ENCODE results near the gene BRIP1. TPM values are rescaled to one million over a fixed set of nuclear protein-coding genes. Genes with fewer than 3 reads are reported as not detected.
A peak's percentile ranks its signal among the peaks of the same experiment; 100 is the strongest.

Gene BRIP1
- polyA plus RNA-seq, 2 of the 4 experiments (the other 2 are of a cell fraction), result 8.0 to 11.5 TPM

DNA sequence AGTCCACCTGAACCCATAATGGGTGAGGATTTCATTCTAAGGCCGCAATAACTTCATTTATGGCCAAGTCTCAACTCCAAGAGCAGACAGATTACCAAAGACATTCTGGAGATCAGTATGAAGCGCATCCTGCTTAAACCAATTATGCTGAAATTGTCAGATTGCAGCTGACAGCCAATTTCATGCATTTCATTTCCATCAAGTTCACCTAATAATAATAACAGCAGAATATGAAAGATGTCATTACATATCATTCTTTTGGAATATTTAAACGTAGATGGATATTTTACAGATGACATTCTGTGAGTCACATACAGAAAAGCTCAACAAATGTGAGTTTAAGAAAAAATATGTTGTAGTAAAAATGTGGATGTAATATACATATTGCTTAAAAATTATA lies 217.4 kb downstream of the BRIP1 start:
- DNase-seq (ENCODE audit: low read depth in 1 of 2, low spot score in 1 of 2), result no peak
- TF ChIP-seq HOXA7 (CRISPR knock-in tag; IDR thresholded peaks at IDR 0.05), result no peak
- no peak for TF ChIP-seq CHD2 (IDR thresholded peaks at IDR 0.05; ENCODE audit: low read length, partially characterized antibody)
- no peak for TF ChIP-seq HEYL (CRISPR knock-in tag; IDR thresholded peaks at IDR 0.05)
- no peak for TF ChIP-seq FOXS1 (CRISPR knock-in tag; IDR thresholded peaks at IDR 0.05)
- TF ChIP-seq GATA3 (IDR thresholded peaks at IDR 0.05; ENCODE audit: borderline replicate concordance), result no peak
- TF ChIP-seq MAZ (IDR thresholded peaks at IDR 0.05; ENCODE audit: borderline replicate concordance, low read depth, low read length), result no peak
- no peak for TF ChIP-seq BHLHE40 (IDR thresholded peaks at IDR 0.05; ENCODE audit: low read depth, low read length)
- TF ChIP-seq, protein P1, sequence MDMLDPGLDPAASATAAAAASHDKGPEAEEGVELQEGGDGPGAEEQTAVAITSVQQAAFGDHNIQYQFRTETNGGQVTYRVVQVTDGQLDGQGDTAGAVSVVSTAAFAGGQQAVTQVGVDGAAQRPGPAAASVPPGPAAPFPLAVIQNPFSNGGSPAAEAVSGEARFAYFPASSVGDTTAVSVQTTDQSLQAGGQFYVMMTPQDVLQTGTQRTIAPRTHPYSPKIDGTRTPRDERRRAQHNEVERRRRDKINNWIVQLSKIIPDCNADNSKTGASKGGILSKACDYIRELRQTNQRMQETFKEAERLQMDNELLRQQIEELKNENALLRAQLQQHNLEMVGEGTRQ (IDR thresholded peaks at IDR 0.05), result no peak
- TF ChIP-seq EP300 (IDR thresholded peaks at IDR 0.05), result no peak
- TF ChIP-seq, protein P2, sequence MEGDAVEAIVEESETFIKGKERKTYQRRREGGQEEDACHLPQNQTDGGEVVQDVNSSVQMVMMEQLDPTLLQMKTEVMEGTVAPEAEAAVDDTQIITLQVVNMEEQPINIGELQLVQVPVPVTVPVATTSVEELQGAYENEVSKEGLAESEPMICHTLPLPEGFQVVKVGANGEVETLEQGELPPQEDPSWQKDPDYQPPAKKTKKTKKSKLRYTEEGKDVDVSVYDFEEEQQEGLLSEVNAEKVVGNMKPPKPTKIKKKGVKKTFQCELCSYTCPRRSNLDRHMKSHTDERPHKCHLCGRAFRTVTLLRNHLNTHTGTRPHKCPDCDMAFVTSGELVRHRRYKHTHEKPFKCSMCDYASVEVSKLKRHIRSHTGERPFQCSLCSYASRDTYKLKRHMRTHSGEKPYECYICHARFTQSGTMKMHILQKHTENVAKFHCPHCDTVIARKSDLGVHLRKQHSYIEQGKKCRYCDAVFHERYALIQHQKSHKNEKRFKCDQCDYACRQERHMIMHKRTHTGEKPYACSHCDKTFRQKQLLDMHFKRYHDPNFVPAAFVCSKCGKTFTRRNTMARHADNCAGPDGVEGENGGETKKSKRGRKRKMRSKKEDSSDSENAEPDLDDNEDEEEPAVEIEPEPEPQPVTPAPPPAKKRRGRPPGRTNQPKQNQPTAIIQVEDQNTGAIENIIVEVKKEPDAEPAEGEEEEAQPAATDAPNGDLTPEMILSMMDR (IDR thresholded peaks at IDR 0.05), result no peak
- no peak for TF ChIP-seq RFX5 (IDR thresholded peaks at IDR 0.05)
- TF ChIP-seq FOSB (CRISPR knock-in tag; IDR thresholded peaks at IDR 0.05), result no peak
- no peak for TF ChIP-seq ZFP36 (IDR thresholded peaks at IDR 0.05; ENCODE audit: borderline replicate concordance, partially characterized antibody)
- TF ChIP-seq EHF (CRISPR knock-in tag; IDR thresholded peaks at IDR 0.05), result no peak
- no peak for TF ChIP-seq PHF8 (IDR thresholded peaks at IDR 0.05; ENCODE audit: borderline replicate concordance, low read depth)
- TF ChIP-seq, protein P3, sequence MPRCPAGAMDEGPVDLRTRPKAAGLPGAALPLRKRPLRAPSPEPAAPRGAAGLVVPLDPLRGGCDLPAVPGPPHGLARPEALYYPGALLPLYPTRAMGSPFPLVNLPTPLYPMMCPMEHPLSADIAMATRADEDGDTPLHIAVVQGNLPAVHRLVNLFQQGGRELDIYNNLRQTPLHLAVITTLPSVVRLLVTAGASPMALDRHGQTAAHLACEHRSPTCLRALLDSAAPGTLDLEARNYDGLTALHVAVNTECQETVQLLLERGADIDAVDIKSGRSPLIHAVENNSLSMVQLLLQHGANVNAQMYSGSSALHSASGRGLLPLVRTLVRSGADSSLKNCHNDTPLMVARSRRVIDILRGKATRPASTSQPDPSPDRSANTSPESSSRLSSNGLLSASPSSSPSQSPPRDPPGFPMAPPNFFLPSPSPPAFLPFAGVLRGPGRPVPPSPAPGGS (IDR thresholded peaks at IDR 0.05), result no peak
- TF ChIP-seq RARB (CRISPR knock-in tag; IDR thresholded peaks at IDR 0.05), result no peak
- no peak for TF ChIP-seq KDM5A (IDR thresholded peaks at IDR 0.05)
- no peak for TF ChIP-seq CBX8 (IDR thresholded peaks at IDR 0.05)
- TF ChIP-seq SMC3 (IDR thresholded peaks at IDR 0.05), result no peak
- Histone ChIP-seq H3K4me2 (no peak overlapping the region), H3K9me3 (peaks cover 6% of the 10 kb centered on the region), H3K4me3 (no peak overlapping the region), H3K4me1 (no peaks in the 10 kb centered on the region), H3K27ac (no peak overlapping the region)
- ATAC-seq, result no peak
- POLR2A ChIA-PET, result no interaction called here
- CTCF ChIA-PET, result interaction anchor here (0.7 to 2.1 kb wide), 5 partner anchors 10 to 463 kb away, joined by 3 to 8 read pairs (median 4); no protein-coding TSS in a partner anchor
- no peak for FAIRE-seq
- WGBS (ENCODE audit: missing lambda C conversion rate), result 65% methylated on average over 3 of the region's 3 CpGs

DNA sequence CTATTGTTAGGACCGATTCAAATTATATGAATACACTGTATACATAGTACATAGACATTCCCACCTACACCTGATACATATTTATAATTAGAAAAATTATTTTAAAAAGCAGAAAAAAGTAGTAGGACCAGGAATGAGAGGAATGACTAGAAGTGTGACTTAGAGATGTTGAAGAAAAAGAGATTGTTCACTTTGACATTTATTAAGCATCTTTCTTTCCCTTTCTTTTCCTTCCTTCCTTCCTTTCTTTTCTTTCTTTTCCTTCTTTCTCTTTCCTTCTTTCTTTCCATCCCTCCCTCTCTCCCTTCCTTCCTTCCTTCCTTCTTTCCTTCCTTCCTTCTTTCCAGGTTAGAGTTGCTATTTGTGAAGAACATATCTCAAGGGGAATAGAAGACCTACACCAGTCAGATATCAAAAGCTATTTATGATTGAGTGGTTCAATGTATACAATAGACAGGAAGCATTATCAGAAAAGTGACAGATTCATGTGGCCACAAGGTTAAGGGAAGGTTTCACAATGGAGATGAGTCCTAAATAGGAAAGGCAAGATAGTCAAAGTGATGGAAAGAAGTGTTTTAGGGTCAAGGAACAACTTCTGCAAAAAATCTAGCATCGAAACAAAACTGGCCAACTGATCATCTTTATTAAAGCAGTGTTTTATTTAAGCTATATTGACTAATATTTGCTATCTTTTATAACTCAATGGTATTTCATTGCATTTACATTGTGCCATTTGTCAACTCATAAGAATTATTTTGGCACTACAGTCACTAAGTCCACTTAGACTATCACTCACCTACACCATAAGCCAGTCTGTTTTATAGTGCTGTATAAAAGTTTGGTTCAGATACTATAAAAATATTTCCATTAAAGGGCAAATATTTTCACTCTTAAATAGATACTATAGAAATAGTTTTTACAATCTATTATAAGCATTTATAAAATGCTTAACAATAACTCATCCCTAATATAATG lies 218.2 kb downstream of the BRIP1 start:
- Histone ChIP-seq H3K27ac (no peak overlapping the region), H3K4me3 (no peak overlapping the region), H3K4me2 (no peak overlapping the region), H3K4me1 (no peaks in the 10 kb centered on the region), H3K9me3 (no peaks in the 10 kb centered on the region)
- WGBS (ENCODE audit: missing lambda C conversion rate), result 69% methylated on average over 2 of the region's 2 CpGs
- TF ChIP-seq CEBPB (IDR thresholded peaks at IDR 0.05) (no peak), KDM5A (IDR thresholded peaks at IDR 0.05) (no peak), FOSB (CRISPR knock-in tag; IDR thresholded peaks at IDR 0.05) (no peak), CHD2 (IDR thresholded peaks at IDR 0.05; ENCODE audit: low read length, partially characterized antibody) (no peak), EP300 (IDR thresholded peaks at IDR 0.05) (no peak), CBX2 (IDR thresholded peaks at IDR 0.05; ENCODE audit: borderline replicate concordance, low read depth) (no peak), EHF (CRISPR knock-in tag; IDR thresholded peaks at IDR 0.05) (no peak), SMC3 (IDR thresholded peaks at IDR 0.05) (no peak), HDAC2 (IDR thresholded peaks at IDR 0.05) (no peak)
- ATAC-seq (no peak), FAIRE-seq (peak; percentile 39), DNase-seq (ENCODE audit: low read depth in 1 of 2, low spot score in 1 of 2) (no peak)
- ChIA-PET POLR2A (no interaction called here), CTCF (interaction anchor here (0.6 to 2.1 kb wide), 4 partner anchors 10 to 671 kb away, joined by 4 to 8 read pairs (median 4); no protein-coding TSS in a partner anchor)
